OCI-LY7 (cell line): ENCODE results near the gene LSR. TPM values are rescaled to one million over a fixed set of nuclear protein-coding genes. Genes with fewer than 3 reads are reported as not detected.

Experiments
- BruUV-seq: library from RNA; stranded (reverse); fragments of 400-500 nt; replicated peaks from 2 replicates; lab custom pipeline; 2021; lab: Mats Ljungman, UMichigan
- CTCF ChIA-PET: fragments of 300-600 bp; sonication (Branson Sonifier 250); formaldehyde crosslinking; loops from one replicate; lab custom pipeline; 2022; ENCODE audit warnings: antibody characterized with exemption; ENCODE audit not compliant: unreplicated experiment; lab: Charles Lee
- POLR2A ChIA-PET: fragments of 300-600 bp; sonication (Branson Sonifier 250); formaldehyde crosslinking; loops from one replicate; lab custom pipeline; 2022; ENCODE audit warnings: antibody characterized with exemption; lab: Charles Lee
- DNase-seq: peaks from one replicate; pipeline ENCODE4 v3.0.0-alpha.2; 2015; ENCODE audit warnings: low spot score
- H2AFZ ChIP-seq: fragments of 200-600 bp; sonication (generic), shearing (Covaris generic); 2 replicates; pipeline ENCODE4 v1.6.1; 2014; ENCODE audit warnings: mild to moderate bottlenecking, antibody characterized with exemption, low read length, moderate library complexity
- H3K27ac ChIP-seq: fragments of 200-600 bp; sonication (generic); 2 replicates; pipeline ENCODE4 v1.5.1; 2014; ENCODE audit warnings: mixed run types, low read depth, mild to moderate bottlenecking, moderate library complexity, low read length, inconsistent platforms; ENCODE audit not compliant: poor library complexity, severe bottlenecking
- H3K36me3 ChIP-seq: fragments of 200-600 bp; sonication (generic); 2 replicates; pipeline ENCODE4 v1.6.1; 2014; ENCODE audit warnings: mild to moderate bottlenecking, antibody characterized with exemption, low read length, moderate library complexity, mixed read lengths; ENCODE audit not compliant: insufficient read depth
- H3K4me1 ChIP-seq: fragments of 200-600 bp; sonication (generic); 2 replicates; pipeline ENCODE4 v1.5.1; 2014; ENCODE audit warnings: mild to moderate bottlenecking, low read length; ENCODE audit not compliant: insufficient read depth, poor library complexity, severe bottlenecking
- H3K4me2 ChIP-seq: fragments of 200-600 bp; sonication (generic); 2 replicates; pipeline ENCODE4 v1.6.1; 2014; ENCODE audit warnings: mild to moderate bottlenecking, low read length
- H3K4me3 ChIP-seq: fragments of 200-600 bp; sonication (generic); 2 replicates; pipeline ENCODE4 v1.5.1; 2014; ENCODE audit warnings: mild to moderate bottlenecking, low read depth, low read length; ENCODE audit not compliant: poor library complexity, severe bottlenecking
- H3K79me2 ChIP-seq: fragments of 200-600 bp; sonication (generic); 2 replicates; pipeline ENCODE4 v1.6.1; 2016; ENCODE audit warnings: low read depth, mild to moderate bottlenecking, low read length, moderate library complexity, mixed read lengths; ENCODE audit not compliant: insufficient read depth
- H3K9me2 ChIP-seq: fragments of 200-600 bp; sonication (generic); 2 replicates; pipeline ENCODE4 v1.6.1; 2016; ENCODE audit warnings: mild to moderate bottlenecking, low read length, mixed read lengths; ENCODE audit not compliant: insufficient read depth
- H3K9me3 ChIP-seq: fragments of 200-600 bp; sonication (generic); 2 replicates; pipeline ENCODE4 v1.6.1; 2014; ENCODE audit warnings: mild to moderate bottlenecking, mixed run types, low read length, mixed read lengths
- H4K20me1 ChIP-seq: fragments of 200-600 bp; sonication (generic); 2 replicates; pipeline ENCODE4 v1.6.1; 2014; ENCODE audit warnings: mild to moderate bottlenecking, antibody characterized with exemption, low read length, moderate library complexity, mixed read lengths; ENCODE audit not compliant: insufficient read depth
- EZH2phosphoT487 ChIP-seq: fragments of 200-600 bp; sonication (generic); IDR thresholded peaks from 2 replicates; pipeline ENCODE4 v1.6.1; 2018; ENCODE audit warnings: low read depth, borderline replicate concordance, mild to moderate bottlenecking, mixed run types, antibody characterized with exemption, low read length, moderate library complexity, mixed read lengths
- intact Hi-C: fragments of 100-400 bp; cut with micrococcal nuclease; formaldehyde crosslinking; loops from one replicate; pipeline ENCODE4 v1.10.0; 2022; ENCODE audit not compliant: unreplicated experiment
- total RNA-seq, 2 experiments: library from RNA; depleted of rRNA in 1 of 2; stranded (reverse); fragments of >200 nt in 1 of 2; shearing (Covaris generic) in 1 of 2; gene quantifications; 2 replicates each; pipeline ENCODE4 v1.2.3, GENCODE V29; 2014 to 2022
- TF ChIP-seq, protein P1 (sequence below): fragments of 200-600 bp; sonication (generic); conservative IDR thresholded peaks from 2 replicates; pipeline ENCODE4 v1.5.1; 2014; ENCODE audit warnings: mild to moderate bottlenecking, antibody characterized with exemption, low read length, moderate library complexity, mixed read lengths

LSR gene
- total RNA-seq, 2 experiments from 2014 or later, result 15.0 to 33.6 TPM

DNA sequence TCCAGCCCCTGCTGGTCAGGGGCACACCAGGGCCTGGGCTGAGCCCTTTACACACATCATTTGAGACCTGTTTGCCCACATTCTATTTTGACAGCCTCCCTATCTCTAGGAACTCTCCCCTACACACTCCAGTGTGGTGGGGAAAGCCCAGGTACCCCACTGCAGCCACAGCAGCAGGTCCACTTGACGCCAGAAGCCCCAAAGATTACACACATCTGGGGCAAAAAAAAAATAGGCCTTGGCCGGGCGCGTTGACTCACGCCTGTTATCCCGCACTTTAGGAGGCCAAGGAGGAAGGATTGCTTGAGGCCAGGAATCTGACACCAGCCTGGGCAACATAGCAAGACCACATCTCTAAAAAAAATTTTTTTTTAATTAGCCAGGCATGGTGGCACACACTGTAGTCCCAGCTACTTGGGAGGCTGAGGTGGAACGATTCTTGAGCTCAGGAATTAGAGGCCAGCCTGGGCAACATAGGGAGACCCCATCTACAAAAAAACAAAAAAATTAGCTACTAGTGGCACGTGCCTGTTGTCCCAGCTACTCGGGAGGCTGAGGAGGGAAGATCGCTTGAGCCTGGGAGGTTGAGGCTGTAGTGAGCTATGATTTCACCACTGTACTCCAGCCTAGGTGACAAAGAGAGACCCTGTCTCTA, 62.1 kb downstream of the LSR start:
- Histone ChIP-seq H3K9me2 (no peaks in the 10 kb centered on the region), H3K36me3 (no peaks in the 10 kb centered on the region), H4K20me1 (no peaks in the 10 kb centered on the region), H2AFZ (no peak overlapping the region), H3K4me1 (peaks cover 71% of the 10 kb centered on the region), H3K79me2 (no peaks in the 10 kb centered on the region), H3K9me3 (no peaks in the 10 kb centered on the region), H3K27ac (no peak overlapping the region), H3K4me3 (no peak overlapping the region), H3K4me2 (no peak overlapping the region)
- intact Hi-C loops, result no loop called here
- no TSS peak for BruUV-seq
- no peak for TF ChIP-seq EZH2phosphoT487
- TF ChIP-seq, protein P1, sequence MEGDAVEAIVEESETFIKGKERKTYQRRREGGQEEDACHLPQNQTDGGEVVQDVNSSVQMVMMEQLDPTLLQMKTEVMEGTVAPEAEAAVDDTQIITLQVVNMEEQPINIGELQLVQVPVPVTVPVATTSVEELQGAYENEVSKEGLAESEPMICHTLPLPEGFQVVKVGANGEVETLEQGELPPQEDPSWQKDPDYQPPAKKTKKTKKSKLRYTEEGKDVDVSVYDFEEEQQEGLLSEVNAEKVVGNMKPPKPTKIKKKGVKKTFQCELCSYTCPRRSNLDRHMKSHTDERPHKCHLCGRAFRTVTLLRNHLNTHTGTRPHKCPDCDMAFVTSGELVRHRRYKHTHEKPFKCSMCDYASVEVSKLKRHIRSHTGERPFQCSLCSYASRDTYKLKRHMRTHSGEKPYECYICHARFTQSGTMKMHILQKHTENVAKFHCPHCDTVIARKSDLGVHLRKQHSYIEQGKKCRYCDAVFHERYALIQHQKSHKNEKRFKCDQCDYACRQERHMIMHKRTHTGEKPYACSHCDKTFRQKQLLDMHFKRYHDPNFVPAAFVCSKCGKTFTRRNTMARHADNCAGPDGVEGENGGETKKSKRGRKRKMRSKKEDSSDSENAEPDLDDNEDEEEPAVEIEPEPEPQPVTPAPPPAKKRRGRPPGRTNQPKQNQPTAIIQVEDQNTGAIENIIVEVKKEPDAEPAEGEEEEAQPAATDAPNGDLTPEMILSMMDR, result no peak
- DNase-seq, result no peak
- ChIA-PET CTCF (no interaction called here), POLR2A (interaction anchor here (1.3 kb wide), 1 partner anchor 9 kb away, joined by 5 read pairs; no protein-coding TSS in a partner anchor)

- Histone ChIP-seq H3K9me3 (no peaks in the 10 kb centered on the region), H2AFZ (no peak overlapping the region), H3K4me3 (no peak overlapping the region), H3K36me3 (no peaks in the 10 kb centered on the region), H3K4me2 (no peak overlapping the region), H3K79me2 (no peaks in the 10 kb centered on the region), H3K9me2 (no peaks in the 10 kb centered on the region), H3K27ac (no peak overlapping the region), H4K20me1 (no peaks in the 10 kb centered on the region), H3K4me1 (peaks cover 71% of the 10 kb centered on the region)
- ChIA-PET CTCF (interaction anchor here (0.6 kb wide), 1 partner anchor 630 kb away, joined by 13 read pairs; no protein-coding TSS in a partner anchor), POLR2A (interaction anchor here (1.3 kb wide), 1 partner anchor 8 kb away, joined by 5 read pairs; no protein-coding TSS in a partner anchor)
- intact Hi-C loops, result no loop called here
- BruUV-seq, result no TSS peak
- DNase-seq, result no peak
- TF ChIP-seq, protein P1, result no peak
- no peak for TF ChIP-seq EZH2phosphoT487
Observed at GRCh38 chr19:35311901-35312665, 63.3 kb downstream of the LSR start.
